Left hindlimb (tissue), 1 donor: ENCODE measurements around the gene PRMT5.
A peak's percentile ranks its signal among the peaks of the same experiment; 100 is the strongest.

Experiments used
- DNase-seq: peaks from one replicate; pipeline ENCODE4 v3.0.0-alpha.2; 2018

Gene PRMT5

DNA sequence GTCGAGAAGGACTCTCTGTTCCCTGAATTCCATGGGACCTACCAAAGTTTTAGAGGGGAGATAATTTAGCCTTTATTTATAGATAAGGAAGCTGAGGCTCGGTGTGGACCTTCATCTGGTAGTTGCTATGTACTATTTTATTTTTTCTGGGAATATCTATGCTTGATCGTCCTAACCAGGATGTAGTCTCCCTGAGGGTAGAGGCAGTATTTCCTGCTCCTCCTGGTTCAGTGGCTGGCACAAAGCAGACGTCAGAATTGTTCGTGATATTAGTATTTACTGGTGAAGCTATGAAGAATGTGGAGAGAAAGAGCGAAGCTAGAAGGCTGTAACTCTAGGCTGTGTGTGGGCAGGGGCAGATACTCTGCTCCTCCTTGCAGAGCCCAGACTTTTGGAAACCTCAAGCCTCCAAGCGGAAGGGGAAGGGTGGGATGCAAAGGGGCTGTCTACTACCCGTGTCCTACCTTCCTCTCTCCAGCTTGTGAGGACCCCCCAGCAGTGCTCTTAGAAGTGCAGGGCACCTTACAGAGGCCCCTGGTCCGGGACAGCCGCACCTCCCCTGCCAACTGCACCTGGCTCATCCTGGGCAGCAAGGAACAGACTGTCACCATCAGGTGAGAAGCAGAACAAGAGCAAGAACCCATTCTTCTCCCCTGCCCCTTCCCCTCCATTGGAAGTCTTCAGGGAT, 56.2 kb downstream of the PRMT5 start:
- no peak for DNase-seq

DNA sequence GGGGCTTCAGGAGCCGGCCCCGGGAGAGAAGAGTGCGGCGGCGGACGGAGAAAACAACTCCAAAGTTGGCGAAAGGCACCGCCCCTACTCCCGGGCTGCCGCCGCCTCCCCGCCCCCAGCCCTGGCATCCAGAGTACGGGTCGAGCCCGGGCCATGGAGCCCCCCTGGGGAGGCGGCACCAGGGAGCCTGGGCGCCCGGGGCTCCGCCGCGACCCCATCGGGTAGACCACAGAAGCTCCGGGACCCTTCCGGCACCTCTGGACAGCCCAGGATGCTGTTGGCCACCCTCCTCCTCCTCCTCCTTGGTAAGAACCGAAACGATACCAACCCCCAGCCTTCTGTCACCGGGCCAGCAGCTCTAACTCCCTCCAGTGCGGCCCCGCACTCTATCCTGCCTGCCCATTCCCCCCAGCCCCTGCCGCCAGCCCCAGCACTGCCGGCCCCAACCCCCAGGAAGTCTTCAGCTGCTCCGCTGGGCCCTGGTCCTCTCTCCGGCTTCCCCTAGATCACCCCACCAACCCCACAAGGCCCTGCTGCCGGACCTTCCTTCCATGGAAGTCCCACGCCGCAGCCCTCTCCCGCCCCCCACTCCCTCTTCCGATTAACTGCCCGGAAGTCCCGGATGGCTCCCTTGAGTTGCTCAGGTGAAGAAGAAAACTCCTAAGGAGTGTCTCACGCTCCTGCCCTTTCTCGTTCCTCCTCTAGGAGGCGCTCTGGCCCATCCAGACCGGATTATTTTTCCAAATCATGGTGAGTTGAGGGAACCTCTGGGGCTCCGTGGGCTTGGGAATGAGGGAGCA, 56.9 kb downstream of the PRMT5 start:
- DNase-seq: peak; percentile 87

DNA sequence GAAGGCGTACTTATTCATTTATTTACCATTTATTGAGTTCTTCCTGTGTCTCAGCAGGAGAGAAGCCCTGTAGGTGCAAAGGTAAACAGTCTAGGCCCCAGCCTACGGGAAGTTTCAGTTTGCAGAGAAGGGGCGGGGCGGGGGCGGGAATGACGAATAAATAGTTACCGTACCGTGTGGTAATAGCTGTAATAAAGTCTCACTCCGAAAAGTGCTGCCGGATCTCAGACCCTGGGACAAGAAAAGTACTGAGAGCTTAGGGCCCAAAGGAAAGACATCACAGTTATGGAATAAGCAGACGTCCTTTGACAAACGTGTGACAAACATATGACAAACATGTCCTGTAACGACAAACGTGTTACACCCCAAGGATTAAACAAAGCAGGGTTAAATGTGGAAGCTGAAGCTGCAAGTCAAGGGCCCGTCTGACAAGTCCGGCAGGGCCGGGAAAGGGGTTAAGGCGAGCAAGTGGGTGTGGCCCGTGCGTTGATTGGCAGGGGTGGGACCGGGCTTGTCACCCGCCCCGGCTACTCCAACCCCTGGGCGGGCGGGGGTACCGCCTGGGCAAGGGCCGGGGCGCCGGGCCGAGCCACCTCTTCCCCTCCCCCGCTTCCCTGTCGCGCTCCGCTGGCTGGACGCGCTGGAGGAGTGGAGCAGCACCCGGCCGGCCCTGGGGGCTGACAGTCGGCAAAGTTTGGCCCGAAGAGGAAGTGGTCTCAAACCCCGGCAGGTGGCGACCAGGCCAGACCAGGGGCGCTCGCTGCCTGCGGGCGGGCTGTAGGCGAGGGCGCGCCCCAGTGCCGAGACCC, 57.7 kb downstream of the PRMT5 start, which contains the start of gene LRP10:
Gene LRP10, plus strand, starts transcription at position 517 of the 809 bp plus-strand sequence. CDS start 564 bp downstream, outside the sequence.
- peak; percentile 94 for DNase-seq

DNA sequence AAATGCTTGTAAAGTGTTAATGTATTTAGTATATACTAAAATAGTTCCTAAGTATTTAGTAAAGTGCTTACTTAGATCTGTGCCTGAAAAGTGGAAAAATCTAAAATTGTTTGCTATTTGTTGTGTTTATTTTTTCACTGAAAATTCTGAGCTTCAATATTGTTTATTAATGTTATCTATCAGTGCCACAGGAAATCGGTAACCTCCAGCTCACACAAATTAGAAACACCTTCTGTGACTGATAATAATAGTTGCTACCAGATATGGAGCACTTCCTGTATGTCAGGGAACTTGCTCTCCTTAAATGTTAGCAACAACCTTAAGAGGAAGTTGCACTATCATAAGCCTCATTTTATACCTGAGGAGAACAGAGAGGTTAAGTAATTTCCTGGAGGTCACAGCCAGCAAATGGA, 58.4 kb downstream of the PRMT5 start:
- DNase-seq: no peak
